ENCODE data around the gene ARSK.

DNA sequence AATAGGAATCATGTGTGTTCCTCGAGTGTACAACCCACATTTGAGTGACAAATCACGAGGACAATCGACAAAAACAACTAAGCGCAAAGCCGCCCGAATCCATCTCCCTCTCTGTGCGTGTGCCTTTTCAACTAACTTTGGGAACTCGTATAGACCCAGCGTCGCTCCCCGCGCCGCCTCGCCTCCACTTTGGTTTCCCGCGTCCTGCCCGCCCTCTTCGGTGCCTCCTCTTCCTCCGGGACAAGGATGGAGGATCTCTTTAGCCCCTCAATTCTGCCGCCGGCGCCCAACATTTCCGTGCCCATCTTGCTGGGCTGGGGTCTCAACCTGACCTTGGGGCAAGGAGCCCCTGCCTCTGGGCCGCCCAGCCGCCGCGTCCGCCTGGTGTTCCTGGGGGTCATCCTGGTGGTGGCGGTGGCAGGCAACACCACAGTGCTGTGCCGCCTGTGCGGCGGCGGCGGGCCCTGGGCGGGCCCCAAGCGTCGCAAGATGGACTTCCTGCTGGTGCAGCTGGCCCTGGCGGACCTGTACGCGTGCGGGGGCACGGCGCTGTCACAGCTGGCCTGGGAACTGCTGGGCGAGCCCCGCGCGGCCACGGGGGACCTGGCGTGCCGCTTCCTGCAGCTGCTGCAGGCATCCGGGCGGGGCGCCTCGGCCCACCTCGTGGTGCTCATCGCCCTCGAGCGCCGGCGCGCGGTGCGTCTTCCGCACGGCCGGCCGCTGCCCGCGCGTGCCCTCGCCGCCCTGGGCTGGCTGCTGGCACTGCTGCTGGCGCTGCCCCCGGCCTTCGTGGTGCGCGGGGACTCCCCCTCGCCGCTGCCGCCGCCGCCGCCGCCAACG is 65.3 kb downstream of the ARSK start, which contains the start of gene GPR150:
- TF ChIP-seq, protein P1, sequence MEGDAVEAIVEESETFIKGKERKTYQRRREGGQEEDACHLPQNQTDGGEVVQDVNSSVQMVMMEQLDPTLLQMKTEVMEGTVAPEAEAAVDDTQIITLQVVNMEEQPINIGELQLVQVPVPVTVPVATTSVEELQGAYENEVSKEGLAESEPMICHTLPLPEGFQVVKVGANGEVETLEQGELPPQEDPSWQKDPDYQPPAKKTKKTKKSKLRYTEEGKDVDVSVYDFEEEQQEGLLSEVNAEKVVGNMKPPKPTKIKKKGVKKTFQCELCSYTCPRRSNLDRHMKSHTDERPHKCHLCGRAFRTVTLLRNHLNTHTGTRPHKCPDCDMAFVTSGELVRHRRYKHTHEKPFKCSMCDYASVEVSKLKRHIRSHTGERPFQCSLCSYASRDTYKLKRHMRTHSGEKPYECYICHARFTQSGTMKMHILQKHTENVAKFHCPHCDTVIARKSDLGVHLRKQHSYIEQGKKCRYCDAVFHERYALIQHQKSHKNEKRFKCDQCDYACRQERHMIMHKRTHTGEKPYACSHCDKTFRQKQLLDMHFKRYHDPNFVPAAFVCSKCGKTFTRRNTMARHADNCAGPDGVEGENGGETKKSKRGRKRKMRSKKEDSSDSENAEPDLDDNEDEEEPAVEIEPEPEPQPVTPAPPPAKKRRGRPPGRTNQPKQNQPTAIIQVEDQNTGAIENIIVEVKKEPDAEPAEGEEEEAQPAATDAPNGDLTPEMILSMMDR (IDR thresholded peaks at IDR 0.05): no peak
- no peak for TF ChIP-seq POLR2A (IDR thresholded peaks at IDR 0.05)
